RPMI7951 (cell line): ENCODE data around the gene BAIAP3. TPM values are rescaled to one million over a fixed set of nuclear protein-coding genes. Genes with fewer than 3 reads are reported as not detected.

Experiments
- DNase-seq: peaks from one replicate; pipeline ENCODE4 v3.0.0-alpha.2; 2012; ENCODE audit warnings: low read depth
- total RNA-seq: library from RNA; depleted of rRNA; stranded (reverse); fragments of >200 nt; shearing (Covaris generic); gene quantifications from 2 replicates; pipeline ENCODE4 v1.2.3, GENCODE V29; 2014

Gene BAIAP3
- total RNA-seq, 1 experiment from 2014 or later: 2.4 TPM

DNA sequence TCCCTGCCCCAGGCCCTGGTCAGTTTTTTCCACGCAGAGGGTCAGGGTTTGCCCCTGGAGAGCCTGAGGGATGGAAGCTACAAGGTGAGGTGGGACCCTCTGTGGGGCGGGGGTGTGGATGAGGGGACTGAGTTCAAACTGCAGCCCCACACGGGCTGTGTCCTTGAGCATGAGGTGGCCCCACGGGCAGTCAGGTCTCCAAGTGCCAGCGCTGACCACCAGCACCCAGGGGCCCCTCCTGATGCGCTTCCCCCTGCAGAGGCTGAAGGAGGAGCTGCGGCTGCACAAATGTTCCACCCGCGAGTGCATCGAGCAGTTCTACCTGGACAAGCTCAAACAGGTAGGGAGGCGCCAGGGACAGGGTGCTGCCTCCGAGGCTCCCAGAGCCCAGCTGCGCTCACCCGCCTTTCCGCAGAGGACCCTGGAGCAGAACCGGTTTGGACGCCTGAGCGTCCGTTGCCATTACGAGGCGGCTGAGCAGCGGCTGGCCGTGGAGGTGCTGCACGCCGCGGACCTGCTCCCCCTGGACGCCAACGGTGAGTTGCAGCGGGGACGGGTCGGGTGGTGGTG, 13.9 kb downstream of the BAIAP3 start:
- no peak for DNase-seq

DNA sequence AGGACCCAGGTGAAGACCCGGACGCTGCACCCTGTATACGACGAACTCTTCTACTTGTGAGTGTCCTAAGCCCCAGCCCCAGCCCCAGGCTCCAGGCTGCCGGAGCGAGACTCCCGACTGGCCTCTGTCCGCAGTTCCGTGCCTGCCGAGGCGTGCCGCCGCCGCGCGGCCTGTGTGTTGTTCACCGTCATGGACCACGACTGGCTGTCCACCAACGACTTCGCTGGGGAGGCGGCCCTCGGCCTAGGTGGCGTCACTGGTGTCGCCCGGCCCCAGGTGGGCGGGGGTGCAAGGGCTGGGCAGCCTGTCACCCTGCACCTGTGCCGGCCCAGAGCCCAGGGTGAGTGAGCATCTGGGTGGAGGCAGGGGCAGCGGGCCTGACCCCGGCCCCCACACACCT, 14.5 kb downstream of the BAIAP3 start:
- no peak for DNase-seq

DNA sequence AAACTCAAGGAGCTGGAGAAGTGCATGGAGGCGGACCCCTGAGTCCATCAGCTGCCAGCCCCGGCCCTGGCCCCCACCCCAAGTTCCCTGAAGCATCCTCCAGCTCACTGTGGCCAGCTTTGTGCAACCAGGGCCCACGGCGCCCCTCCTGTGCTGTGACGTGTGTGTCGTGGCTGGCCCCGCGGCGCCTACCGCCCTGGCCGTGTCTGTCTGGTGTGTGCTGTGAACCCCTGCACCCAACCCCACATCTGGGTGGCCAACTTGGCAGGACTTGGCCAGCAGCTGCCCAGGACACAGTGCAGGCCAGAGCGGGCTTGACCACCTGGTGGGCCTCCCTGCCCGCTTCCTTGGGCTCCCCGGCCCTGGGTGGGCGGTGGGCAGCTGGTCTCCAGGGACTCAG, 15.0 kb downstream of the BAIAP3 start:
- DNase-seq: no peak

- no peak for DNase-seq
Observed at GRCh38 chr16:1348926-1349325, 15.5 kb downstream of the BAIAP3 start.

DNA sequence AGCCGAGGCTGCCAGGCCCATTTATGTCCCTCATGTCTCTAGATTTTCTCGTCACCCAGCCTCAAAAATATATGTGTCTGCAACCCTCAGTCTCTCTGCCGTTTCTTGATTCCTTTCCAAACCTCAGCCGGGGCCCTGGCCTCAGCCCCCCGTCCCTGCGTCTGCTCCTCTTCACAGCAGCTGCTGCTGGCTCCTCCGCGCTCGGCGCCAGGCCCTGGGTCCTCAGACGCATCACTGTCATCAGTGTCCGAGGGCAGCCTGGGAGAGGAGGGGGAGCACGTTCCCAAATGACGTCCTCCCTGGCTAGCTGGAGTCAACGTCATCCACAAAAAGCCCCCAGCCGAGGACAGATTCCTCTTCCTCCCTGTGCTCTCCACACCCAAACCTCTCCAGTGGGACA, 15.9 kb downstream of the BAIAP3 start:
- DNase-seq: no peak

DNA sequence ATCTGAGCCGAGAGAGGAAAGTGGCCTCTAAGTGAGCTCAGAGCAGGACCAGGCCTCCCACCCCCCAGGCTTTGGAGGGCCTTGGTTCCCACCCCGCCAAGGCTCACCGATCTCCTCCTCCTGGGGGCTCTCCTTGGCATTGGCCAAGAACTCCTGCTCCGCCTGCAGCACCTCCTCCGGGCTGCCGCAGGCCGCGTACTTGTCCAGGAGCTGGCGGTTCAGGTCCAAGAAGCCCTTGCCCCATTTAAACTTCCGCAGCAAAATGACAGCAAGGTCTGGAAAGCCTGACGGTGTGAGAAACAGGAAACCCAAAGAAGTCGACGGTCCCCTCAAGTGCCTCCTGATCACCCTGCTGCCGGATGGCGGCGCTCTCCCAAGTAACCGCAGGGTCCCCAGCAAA, 16.5 kb downstream of the BAIAP3 start:
- no peak for DNase-seq

GRCh38 chr16:1350691-1351090, 17.2 kb downstream of the BAIAP3 start:
- no peak for DNase-seq

- DNase-seq: no peak
Observed at GRCh38 chr16:1351215-1351581, 17.8 kb downstream of the BAIAP3 start.

GRCh38 chr16:1351582-1352362, 18.3 kb downstream of the BAIAP3 start, which contains the start of the genes GNPTG and TSR3:
GNPTG (plus strand) TSS chr16:1351931; CDS start chr16:1351966, 35 bp downstream.
TSR3 (minus strand) TSS chr16:1351878; CDS start chr16:1351804, 74 bp downstream.
- peak; percentile 86 for DNase-seq

DNA sequence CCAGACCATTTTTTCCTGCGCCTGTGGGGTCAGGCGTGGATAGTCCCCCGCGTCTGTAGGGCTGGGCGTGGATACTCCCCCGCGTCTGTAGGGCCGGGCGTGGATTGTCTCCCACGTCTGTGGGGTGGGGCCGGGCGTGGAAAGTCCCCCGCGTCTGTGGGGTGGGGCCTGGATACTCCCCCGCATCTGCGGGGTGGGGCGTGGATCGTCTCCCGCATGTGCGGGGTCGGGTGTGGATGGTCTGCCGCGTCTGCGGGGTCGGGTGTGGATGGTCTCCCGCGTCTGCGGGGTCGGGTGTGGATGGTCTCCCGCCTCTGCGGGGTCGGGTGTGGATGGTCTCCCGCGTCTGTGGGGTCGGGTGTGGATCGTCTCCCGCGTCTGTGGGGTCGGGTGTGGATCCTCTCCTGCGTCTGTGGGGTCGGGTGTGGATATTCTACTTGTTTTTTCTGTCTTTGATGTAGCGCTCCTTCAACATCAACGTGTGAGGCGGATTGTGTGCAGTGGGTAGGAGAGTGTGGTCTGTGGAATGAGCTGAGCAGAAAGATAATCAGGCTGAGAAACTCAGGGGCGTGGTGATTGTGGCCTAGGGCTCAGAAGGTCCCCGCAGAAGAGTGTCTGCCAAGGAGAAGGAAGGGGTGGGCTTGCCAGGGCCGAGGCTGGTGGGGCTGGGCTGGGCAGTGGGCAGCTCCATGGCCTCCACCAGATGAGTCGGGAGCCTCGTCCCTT, 21.5 kb downstream of the BAIAP3 start:
- no peak for DNase-seq

- DNase-seq: no peak
Observed at GRCh38 chr16:1355591-1355990, 22.1 kb downstream of the BAIAP3 start.

GRCh38 chr16:1356061-1356900, 22.8 kb downstream of the BAIAP3 start:
- no peak for DNase-seq

- DNase-seq: peak; percentile 60
Observed at GRCh38 chr16:1357906-1358566, 24.6 kb downstream of the BAIAP3 start.

- no peak for DNase-seq
Observed at GRCh38 chr16:1361685-1362360, 28.4 kb downstream of the BAIAP3 start.

GRCh38 chr16:1362807-1363206, 29.4 kb downstream of the BAIAP3 start:
- no peak for DNase-seq

GRCh38 chr16:1363501-1364041, 30.1 kb downstream of the BAIAP3 start:
- peak; percentile 32 for DNase-seq

GRCh38 chr16:1364510-1364909, 31.1 kb downstream of the BAIAP3 start:
- no peak for DNase-seq

DNA sequence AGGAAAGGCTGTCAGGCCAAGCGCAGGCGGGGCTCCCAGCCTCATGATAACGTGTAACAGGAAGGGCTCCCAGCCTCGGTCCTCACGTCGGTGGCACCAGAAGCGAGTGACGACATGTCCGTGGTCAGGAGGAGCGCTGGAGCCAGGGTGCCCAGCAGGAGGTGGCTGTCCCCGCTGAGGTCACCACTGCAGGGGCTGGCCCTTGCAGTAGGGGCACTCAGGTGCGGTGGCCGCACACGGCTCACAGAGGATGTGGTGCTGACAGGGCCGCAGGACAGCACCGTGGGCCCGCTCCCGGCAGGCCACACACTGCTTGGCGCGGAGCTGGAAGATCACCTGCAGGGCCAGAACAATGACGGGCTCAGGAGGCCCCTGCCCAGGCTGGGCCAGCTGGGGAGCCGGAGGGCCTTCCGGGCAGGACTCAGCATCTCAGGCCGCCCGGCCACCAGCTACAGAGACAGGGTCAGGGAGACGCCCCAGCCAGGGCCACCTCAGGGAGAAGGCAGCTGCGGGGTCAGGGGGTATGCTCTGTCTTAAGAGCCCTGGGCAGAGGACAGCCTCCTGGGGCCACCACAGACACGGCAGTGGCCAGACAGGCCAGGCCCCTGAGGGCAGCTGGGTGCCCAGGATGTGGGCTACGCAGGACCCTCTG, 32.7 kb downstream of the BAIAP3 start:
- DNase-seq: no peak

DNA sequence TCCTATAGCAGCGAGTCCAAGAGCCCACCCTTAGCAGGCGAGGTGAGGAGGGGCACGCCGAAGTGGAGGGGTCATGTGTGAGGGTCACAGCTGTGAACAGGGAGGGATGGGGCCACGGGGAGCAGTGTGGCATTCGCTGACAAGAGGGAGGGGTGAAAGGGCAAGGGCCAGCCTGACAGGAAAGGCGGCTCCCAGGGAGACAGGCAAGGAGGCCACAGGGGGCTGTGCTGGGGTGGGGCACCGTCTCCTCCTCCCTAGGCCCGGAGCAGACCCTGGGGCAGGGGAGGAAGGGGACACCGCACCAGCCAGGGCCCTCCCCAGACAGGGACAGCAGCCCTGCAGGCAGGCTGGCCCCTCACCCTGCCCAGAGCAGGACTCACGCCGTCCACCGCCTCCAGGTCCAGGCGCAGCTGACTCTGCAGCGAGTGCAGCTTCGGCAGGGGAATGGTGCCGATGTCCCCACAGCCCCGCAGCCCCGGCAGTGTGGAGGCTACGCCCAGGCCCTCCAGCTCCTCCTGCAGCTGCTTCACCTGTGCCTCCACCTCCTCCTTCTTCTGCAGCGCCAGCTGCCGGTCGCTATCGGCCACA, 33.4 kb downstream of the BAIAP3 start:
- no peak for DNase-seq
